ENCODE measurements around the gene PDE7B. TPM values are rescaled to one million over a fixed set of nuclear protein-coding genes. Genes with fewer than 3 reads are reported as not detected.
"Not testable (repeated sequence)": the region's sequence is repeated elsewhere in the genome, so short reads cannot be mapped to it uniquely, and the experiment has no call there.

PDE7B gene
- total and polyA plus RNA-seq, 4 donors = 0.75 to 5.2 (median 1.3) TPM

- Histone ChIP-seq H3K27me3 (ENCODE audit: control insufficient read depth in 4 of 4, insufficient read depth in 4 of 4, low read length in 3 of 4) (no peaks in the 10 kb centered on the region), H3K4me1 (ENCODE audit: control insufficient read depth in 4 of 4, insufficient read depth in 4 of 4, low read length in 3 of 4) (no peaks in the 10 kb centered on the region), H3K27ac (ENCODE audit: low read depth in 1 of 2, low read length in 2 of 2) (no peak overlapping the region), H3K4me3 (ENCODE audit: low read depth in 1 of 3, low read length in 3 of 3) (no peak overlapping the region), H3K36me3 (ENCODE audit: control insufficient read depth in 4 of 4, insufficient read depth in 3 of 4, low read depth in 1 of 4, low read length in 3 of 4) (no peaks in the 10 kb centered on the region), H3K9ac (ENCODE audit: low read depth in 1 of 2, low read length in 2 of 2) (no peak overlapping the region), H3K9me3 (ENCODE audit: control insufficient read depth in 4 of 4, low read length in 3 of 4) (no peaks in the 10 kb centered on the region)
- DNase-seq (ENCODE audit: low spot score) = no peak
- 54% methylated on average over 3 of the region's 3 CpGs for WGBS
- TF ChIP-seq HNF4G (IDR thresholded peaks at IDR 0.05) (no peak), RXRA (IDR thresholded peaks at IDR 0.05) (no peak), ATF3 (IDR thresholded peaks at IDR 0.05) (no peak), FOXA1 (IDR thresholded peaks at IDR 0.05) (no peak), ZBTB33 (IDR thresholded peaks at IDR 0.05) (no peak), TAF1 (conservative IDR thresholded peaks at IDR 0.05) (no peak), CTCF (IDR thresholded peaks at IDR 0.05; ENCODE audit: low read depth, low read length, missing input control) (no peak)
Measured at GRCh38 chr6:136137739-136138402, 286.4 kb downstream of the PDE7B start.

GRCh38 chr6:136139111-136139510 lies 287.6 kb downstream of the PDE7B start:
- not testable (repeated sequence) for H3K27me3 ChIP-seq (ENCODE audit: control insufficient read depth in 4 of 4, insufficient read depth in 4 of 4, low read length in 3 of 4); H3K9ac ChIP-seq (ENCODE audit: low read depth in 1 of 2, low read length in 2 of 2); H3K9me3 ChIP-seq (ENCODE audit: control insufficient read depth in 4 of 4, low read length in 3 of 4); H3K36me3 ChIP-seq (ENCODE audit: control insufficient read depth in 4 of 4, insufficient read depth in 3 of 4, low read depth in 1 of 4, low read length in 3 of 4); H3K4me3 ChIP-seq (ENCODE audit: low read depth in 1 of 3, low read length in 3 of 3); H3K27ac ChIP-seq (ENCODE audit: low read depth in 1 of 2, low read length in 2 of 2); DNase-seq (ENCODE audit: low spot score); H3K4me1 ChIP-seq (ENCODE audit: control insufficient read depth in 4 of 4, insufficient read depth in 4 of 4, low read length in 3 of 4)
- WGBS = 97% methylated on average over 5 of the region's 6 CpGs

GRCh38 chr6:136144251-136145023 lies 292.9 kb downstream of the PDE7B start:
- no peak for DNase-seq (ENCODE audit: low spot score)
- TF ChIP-seq REST (IDR thresholded peaks at IDR 0.05) = no peak
- no peak for TF ChIP-seq RAD21 (IDR thresholded peaks at IDR 0.05)
- no peak for TF ChIP-seq GABPA (IDR thresholded peaks at IDR 0.05 in 1 of 2, conservative IDR thresholded peaks at IDR 0.05 in 1 of 2)
- TF ChIP-seq NR2F2 (IDR thresholded peaks at IDR 0.05) = no peak
- Histone ChIP-seq H3K36me3 (ENCODE audit: control insufficient read depth in 4 of 4, insufficient read depth in 3 of 4, low read depth in 1 of 4, low read length in 3 of 4) (no peaks in the 10 kb centered on the region), H3K27me3 (ENCODE audit: control insufficient read depth in 4 of 4, insufficient read depth in 4 of 4, low read length in 3 of 4) (no peaks in the 10 kb centered on the region), H3K27ac (ENCODE audit: low read depth in 1 of 2, low read length in 2 of 2) (no peak overlapping the region), H3K9ac (ENCODE audit: low read depth in 1 of 2, low read length in 2 of 2) (no peak overlapping the region), H3K4me3 (ENCODE audit: low read depth in 1 of 3, low read length in 3 of 3) (no peak overlapping the region), H3K9me3 (ENCODE audit: control insufficient read depth in 4 of 4, low read length in 3 of 4) (no peaks in the 10 kb centered on the region), H3K4me1 (ENCODE audit: control insufficient read depth in 4 of 4, insufficient read depth in 4 of 4, low read length in 3 of 4) (peaks cover 0 to 5% (median 0%) of the 10 kb centered on the region in 4 donors)
